ENCODE measurements around the gene ARFGEF3.

Gene ARFGEF3

DNA sequence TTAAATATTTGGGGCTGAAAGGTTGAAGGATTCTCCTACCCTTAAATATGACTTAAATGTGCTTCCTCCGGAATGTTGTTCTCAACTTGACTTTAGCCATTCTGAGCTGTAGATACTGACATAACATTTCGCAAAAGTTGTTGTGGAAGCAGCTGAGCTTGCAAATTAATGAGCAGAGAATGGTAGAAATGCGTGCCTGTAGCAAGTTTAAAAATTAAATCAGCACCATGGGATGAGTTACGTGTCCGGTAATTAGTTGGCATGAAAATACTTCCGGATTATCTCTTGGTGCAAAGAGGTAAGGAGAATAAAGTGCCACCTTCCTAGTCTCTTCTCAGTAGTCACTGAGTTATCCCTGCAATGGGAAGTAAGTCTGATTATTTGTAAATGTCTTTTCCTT lies 80.2 kb downstream of the ARFGEF3 start:
- no peak for DNase-seq

DNA sequence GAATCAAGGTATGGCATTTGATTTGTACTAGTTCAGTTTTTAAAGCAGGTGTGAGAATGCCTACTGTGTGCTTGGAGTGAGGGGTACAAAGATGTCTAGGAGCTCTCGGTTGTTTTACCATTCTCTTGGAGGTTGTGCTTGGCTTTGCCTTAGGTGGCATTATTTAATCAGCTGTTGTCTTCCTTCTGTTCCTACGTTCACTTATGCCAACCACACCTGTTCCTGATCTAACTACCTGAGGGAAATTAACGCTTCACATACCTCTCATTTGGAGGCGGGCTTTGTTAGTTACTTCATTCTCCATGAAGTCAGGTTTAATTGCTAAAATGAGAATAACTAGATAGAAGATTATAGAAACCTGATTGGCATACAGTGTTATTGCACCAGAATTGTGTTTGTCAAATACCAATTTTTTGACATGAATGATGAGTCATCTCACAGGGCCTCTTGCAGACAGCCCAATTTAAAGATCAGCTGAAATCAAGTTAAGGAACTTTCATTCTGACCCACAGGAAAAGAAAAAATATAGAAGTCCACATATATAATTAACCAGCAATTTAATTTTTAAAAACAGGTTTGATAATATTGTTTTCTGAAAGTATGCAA lies 81.4 kb downstream of the ARFGEF3 start:
- peak; percentile 67 for DNase-seq

- DNase-seq = no peak
These were observed 84.0 kb downstream of the ARFGEF3 start for GRCh38 chr6:138245751-138246150.

GRCh38 chr6:138246650-138247440 lies 85.1 kb downstream of the ARFGEF3 start:
- DNase-seq = no peak

DNA sequence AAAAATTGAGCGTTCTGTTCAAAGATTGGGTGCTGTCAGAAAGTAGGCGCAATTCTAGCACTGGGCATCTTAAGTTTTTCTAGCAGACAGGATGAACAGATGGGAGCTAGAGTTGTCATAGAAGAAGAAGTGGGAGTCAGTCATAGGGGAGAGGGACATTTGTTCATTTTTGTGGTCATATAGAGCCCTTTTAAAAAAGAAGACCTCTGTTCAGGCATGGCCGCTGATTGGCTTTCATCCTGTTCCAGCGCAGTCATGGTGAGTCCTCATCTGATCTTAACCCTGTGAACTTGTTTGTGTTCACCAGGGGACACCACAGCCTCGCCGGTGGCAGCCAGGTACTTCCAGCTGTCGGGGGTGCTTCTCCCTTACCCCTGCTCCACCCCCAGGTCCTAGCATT lies 86.3 kb downstream of the ARFGEF3 start:
- no peak for DNase-seq

- DNase-seq = no peak
These were observed 87.1 kb downstream of the ARFGEF3 start for GRCh38 chr6:138248878-138249277.

DNA sequence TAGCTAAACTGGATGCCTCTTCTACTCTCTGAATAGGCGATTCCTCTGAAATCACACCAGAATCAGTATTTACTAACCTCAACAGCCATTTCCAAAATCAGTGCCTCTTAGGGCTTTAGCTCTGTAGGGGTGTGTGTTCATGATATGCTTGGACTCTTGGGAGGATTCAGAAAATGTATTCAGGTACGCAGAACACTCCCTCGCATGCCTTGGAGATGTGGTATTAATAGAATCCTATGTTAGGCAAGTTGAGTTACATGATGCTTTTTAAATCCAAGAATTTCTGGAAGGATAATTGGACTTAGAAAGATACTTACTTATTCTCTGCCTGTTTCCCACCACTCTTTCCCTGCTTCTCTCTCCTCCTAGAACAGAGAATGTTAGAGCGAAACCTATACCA lies 88.3 kb downstream of the ARFGEF3 start:
- DNase-seq = no peak

DNA sequence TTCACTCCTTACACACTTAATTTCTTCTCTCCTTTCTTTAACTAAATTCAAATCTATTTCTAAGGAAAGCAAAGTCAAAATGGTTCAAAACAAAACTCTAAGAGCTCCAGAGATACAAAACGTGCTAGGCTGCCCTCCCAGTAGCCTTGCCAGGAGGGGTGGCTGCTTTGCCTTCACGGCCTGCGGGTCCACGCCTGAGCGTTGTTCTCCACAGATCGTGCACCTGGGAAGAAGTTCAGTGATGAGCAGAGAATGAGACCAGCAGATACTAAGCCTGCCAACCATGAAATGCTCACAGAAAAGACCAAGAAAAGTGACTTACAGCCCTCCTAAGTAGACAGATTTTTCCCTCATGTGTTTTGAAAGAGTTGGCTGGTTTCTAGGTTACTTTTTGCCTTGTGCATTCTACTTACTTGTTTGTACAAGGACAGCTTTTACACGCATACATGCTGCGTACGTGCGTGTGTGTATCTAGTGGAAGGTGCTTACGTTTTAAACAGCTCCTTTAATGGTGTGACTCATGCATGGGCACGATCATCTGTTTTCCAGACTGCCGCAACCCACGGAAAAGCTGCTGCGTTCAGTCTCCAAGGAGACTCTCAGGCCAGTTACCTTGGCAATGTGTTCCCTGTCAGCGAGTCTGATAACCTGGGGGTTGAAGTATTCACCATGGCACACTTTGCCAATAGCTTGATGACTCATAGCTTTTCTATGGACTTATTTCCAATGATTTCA lies 88.9 kb downstream of the ARFGEF3 start:
- no peak for DNase-seq

DNA sequence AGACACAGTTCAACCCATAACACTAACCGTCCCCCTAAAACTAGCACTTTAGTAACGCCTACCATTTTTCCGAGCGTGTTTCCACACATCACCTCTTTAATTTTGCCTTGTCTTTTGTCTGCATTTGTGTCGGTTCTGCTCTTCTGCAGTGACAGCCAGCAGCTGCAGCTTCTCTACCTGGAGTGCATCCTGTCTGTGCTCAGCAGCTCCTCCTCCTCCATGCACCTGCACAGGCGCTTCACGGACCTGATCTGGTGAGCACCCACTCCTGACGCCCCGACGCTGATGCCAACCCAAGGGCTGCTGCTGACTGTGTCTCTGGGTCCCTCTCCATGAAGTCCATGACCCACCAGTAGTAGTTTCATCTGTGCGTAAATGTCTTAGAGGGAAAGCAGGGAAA lies 92.0 kb downstream of the ARFGEF3 start:
- no peak for DNase-seq

GRCh38 chr6:138255443-138255842 lies 93.7 kb downstream of the ARFGEF3 start:
- no peak for DNase-seq

DNA sequence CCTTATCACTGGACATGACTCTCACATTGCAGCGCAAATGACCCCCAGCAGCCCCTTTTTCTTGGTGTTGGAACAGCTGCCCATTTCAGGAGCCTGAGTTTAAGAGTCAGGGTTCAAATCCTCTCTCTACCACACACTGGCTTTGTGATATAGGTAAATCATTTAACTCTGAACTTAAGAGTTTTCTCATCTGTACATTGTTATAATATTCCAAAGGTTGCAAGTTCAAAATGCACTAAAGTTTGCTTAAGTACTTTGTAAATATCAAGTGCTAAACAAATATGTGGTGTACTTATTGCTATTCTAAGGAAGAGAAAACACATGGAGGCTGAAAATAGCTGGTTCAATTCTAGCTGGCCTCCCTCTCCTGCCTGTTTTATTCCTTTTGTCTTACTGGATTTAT lies 95.9 kb downstream of the ARFGEF3 start:
- DNase-seq = no peak

DNA sequence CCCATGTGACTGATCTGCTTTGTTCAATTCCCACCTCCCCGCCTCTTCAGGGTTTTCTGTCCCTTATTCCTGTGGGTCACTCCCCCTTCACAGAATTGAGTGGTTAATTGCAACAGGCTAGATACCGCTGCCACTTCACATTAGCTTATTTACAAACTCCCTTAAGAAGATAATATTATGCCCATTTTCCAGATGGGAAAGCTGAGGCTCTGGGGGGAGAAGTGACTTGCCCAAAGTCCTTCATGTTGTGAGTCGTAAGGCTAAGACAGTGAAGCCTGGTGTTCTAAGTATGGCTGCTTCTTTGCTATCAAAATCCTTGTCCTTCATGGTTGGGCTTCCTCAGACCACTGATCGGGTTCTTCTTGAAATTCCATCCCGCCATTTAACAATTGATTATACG lies 96.5 kb downstream of the ARFGEF3 start:
- no peak for DNase-seq

DNA sequence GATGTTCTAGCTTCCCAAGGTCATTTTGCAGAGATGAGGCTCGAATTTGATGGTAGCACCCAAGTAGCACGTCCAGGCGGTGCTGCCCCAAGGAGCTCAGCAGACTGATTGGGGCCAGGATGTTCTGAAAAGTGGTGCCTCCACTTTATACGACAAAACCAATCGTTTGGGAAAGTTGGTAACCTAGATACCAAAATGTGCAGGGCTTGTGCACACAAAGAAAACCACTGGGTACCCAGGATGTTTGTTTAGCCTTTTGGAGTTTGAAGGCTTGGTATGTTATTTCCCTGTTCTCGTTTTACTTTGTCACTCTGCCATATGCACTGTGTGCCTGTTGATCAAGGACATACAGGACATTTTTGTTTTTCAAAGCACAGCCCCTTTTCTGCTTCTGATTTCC lies 97.3 kb downstream of the ARFGEF3 start:
- DNase-seq = no peak

DNA sequence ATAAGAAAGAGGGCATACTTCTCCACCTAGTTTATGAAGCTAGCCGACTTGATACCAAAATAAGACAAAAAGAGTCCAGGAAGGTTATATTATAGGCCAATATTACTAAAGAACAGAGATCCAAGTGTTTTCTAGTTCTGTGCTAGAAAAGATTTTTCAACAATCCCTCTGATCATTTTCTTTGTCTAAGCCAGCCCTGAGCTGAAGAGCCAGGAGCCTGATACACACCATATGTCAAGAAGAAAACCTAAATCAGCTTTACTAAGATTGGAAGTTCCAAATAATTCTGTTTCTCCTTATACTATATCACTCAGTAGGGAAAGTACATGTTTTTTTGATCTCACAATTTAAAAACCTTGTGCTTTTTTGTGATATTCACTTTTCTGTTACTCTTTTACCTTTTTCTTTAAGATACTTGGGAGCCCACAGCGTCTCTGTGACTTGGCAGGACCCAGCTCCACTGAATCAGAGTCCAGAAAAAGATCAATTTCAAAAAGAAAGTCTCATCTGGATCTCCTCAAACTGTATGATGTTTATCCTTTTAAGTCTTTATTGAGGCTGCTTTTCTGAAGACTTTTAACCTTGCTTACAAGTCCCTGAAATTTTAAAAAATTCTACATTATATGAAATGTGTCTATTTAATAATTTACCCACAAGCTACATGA lies 99.5 kb downstream of the ARFGEF3 start:
- DNase-seq = no peak

DNA sequence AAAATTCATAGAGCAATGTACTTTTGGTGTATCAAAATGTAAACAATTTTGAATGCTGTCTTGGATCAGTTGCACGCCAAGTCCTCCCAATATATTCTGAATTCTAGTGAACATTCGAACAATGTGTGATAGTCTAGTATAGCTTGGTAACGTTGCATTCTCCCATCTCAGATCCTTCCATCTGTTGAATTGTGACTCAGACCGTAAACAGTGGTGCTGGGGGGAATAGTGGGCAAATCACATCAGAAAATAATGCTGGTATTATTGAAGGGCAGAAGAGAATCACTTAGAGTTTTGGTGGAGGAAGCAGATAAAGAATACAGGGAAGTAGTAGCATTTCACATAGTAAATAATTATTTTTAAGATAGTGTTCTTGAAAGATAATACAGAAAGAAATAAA lies 102.2 kb downstream of the ARFGEF3 start:
- DNase-seq = no peak

- no peak for DNase-seq
These were observed 102.7 kb downstream of the ARFGEF3 start for GRCh38 chr6:138264372-138264880.

- DNase-seq = no peak
These were observed 104.4 kb downstream of the ARFGEF3 start for GRCh38 chr6:138266095-138266494.

DNA sequence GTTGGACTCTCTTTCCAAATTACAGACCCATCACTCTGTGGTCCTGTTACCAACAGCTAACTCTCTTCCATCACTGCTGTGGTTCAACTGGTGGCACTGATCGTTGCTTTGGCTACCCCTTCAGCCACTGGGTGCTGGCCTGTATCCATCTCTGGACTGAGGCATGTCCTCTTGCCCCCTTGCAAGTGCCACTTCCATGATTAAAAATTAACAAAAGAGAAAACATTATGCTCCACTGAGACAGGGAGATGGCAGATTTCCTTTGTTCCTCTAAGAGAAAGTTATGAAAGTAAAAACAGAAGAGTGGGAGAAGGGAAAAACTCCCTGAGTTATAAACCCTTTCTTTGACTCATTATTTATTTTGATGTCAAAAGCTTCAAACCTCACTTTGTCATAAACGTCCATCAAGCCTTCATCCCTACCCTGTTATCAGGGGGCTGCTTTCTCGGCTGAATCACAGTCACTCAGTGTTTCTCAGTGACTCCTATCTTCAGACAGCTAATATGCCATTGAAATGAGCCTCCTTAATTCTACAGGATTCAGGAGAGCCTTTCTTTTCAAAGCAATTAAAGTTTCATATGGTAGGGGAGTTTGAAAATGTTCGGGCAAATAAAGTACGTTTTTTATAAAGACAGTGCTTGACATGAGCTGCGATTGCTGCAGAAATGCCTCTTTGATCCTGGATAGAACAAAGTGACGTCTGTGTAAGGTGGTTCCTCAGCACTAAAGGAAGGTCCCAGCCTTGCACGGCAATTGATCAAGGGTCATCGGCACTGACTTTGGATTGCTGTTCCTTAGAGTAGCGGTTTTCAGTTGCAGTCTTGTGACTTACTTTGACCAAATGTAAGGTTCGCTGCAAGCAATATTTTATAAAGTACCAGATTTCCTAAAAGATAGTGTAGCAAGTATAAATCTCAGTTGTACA lies 106.5 kb downstream of the ARFGEF3 start:
- DNase-seq = no peak

DNA sequence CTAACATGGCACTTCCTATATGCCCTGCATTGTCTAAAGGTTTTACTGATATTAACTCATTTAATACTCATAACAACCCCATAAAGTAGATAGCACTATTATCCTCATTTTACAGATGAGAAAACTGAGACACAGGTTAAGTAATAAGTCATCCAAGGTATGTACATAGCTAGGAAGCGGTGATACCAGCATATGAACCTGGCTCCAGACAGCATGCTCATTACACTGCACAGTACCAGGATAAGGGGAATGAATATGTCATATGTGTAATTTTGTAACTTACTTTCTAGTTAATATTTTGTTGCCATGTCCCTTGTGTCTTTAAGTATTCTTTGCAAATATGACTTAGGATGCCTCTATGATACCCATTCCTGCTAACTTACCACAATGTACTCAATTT lies 109.7 kb downstream of the ARFGEF3 start:
- no peak for DNase-seq

DNA sequence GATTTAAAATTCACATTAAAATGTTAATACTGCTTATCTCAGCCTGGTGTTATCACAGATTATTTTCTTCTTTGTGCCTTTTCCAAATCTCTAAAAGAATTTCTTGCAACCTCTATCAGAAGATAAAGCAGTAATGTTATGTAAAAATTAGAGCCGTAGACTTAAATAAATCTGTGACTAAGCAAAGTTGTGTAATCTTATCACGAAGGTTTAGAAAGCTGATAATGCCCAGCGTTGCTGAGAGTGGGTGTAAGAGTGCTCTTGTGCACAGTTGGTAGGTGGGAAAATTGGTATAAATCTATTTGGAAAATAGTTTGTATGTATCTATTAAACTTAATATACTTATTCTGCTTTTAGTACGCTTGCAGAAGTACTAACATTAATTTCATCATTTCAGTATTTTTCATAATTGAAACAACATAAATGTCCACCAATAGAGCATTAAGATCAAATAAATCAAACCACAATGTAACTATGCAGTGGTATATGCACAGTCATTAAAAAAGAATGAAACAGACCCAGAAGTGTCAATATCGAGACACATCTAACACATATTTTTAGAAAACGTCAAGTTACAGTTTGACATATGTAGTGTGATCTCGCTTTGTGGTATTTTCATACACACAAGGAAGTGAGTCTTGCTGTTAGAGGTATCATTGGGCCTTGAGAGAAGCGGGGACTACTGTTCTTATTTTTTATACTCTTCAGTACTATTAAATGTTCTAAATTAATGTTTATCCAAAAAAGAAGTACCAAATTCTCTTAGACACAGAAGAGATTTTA lies 111.0 kb downstream of the ARFGEF3 start:
- DNase-seq = no peak

DNA sequence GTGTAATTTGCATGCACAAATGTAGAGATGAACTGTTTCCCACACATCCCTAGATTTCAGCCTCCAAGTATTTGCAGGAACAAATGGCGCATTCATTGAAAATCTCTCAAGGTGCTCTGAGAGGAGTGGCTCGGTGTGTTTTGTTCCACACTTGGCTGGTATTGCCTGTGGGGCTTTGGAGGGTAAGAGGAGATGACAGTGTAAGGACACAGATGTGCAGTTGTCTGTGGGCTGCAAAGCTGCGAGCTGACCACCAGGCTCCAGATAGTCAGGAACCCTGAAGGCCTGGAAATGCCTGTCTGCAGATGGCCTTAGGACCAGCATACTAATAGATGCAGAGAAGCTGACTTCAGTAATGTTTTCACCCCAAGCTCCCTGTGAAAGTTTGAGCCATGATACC lies 114.2 kb downstream of the ARFGEF3 start:
- DNase-seq = no peak

All from NCI-H2171 (cell line).